ENCODE measurements around the gene TMEM151A.

TMEM151A gene

GRCh38 chr11:66258473-66258893 is 33.2 kb upstream of the TMEM151A start:
- Histone ChIP-seq H3K4me2 (ENCODE audit: low read length) (peak overlapping the region; percentile 94), H3K23ac (ENCODE audit: low read length) (no peak overlapping the region), H2BK5ac (ENCODE audit: low read depth, low read length, poor library complexity) (no peak overlapping the region), H3K79me1 (ENCODE audit: low read length) (peaks cover 12% of the 10 kb centered on the region), H4K12ac (ENCODE audit: low read depth, low read length) (peak overlapping the region; percentile 95), H3K14ac (ENCODE audit: low read length) (peak overlapping the region; percentile 85), H2AFZ (ENCODE audit: insufficient read depth, low read length, poor library complexity) (peak overlapping the region; percentile 89), H3K4me3 (ENCODE audit: low read depth, low read length) (peak overlapping the region; percentile 87), H3K79me2 (ENCODE audit: control insufficient read depth, insufficient read depth, low read length, poor library complexity) (peaks cover 10% of the 10 kb centered on the region), H4K91ac (ENCODE audit: low read depth, low read length) (peak overlapping the region; percentile 7), H3K4ac (ENCODE audit: low read depth, low read length) (peak overlapping the region; percentile 42), H3K9ac (ENCODE audit: low read length) (peak overlapping the region; percentile 79), H2BK12ac (ENCODE audit: low read length) (no peak overlapping the region), H4K8ac (ENCODE audit: low read depth, low read length) (peak overlapping the region; percentile 54), H2BK120ac (ENCODE audit: insufficient read depth, low read length, poor library complexity) (peak overlapping the region; percentile 18), H3K36me3 (ENCODE audit: control insufficient read depth in 1 of 2, insufficient read depth in 2 of 2, low read length in 2 of 2) (peaks cover 34 to 37% of the 10 kb centered on the region in 2 experiments), H3K18ac (ENCODE audit: low read length) (peak overlapping the region; percentile 67), H3K9me3 (ENCODE audit: insufficient read depth, low read depth, low read length) (no peaks in the 10 kb centered on the region), H3K4me1 (ENCODE audit: control insufficient read depth in 1 of 2, insufficient read depth in 2 of 2, low read length in 2 of 2) (peaks cover 5 to 12% of the 10 kb centered on the region in 2 experiments), H3K27ac (ENCODE audit: low read depth, low read length) (no peak overlapping the region), H3K27me3 (ENCODE audit: insufficient read depth, low read length) (no peaks in the 10 kb centered on the region), H2AK5ac (ENCODE audit: low read length) (peak overlapping the region; percentile 86)
- DNase-seq = no peak
- WGBS (ENCODE audit: extremely low coverage, insufficient coverage, insufficient read length) = no CpG with 5 or more reads among the region's 28 CpGs

- Histone ChIP-seq H3K4me3 (ENCODE audit: low read depth, low read length) (no peak overlapping the region), H3K18ac (ENCODE audit: low read length) (no peak overlapping the region), H3K4ac (ENCODE audit: low read depth, low read length) (no peak overlapping the region), H2BK120ac (ENCODE audit: insufficient read depth, low read length, poor library complexity) (no peak overlapping the region), H2AK5ac (ENCODE audit: low read length) (no peak overlapping the region), H2AFZ (ENCODE audit: insufficient read depth, low read length, poor library complexity) (no peak overlapping the region), H3K27me3 (ENCODE audit: insufficient read depth, low read length) (no peaks in the 10 kb centered on the region), H3K14ac (ENCODE audit: low read length) (no peak overlapping the region), H3K79me1 (ENCODE audit: low read length) (peaks cover 12% of the 10 kb centered on the region), H3K4me1 (ENCODE audit: control insufficient read depth in 1 of 2, insufficient read depth in 2 of 2, low read length in 2 of 2) (peaks cover 5 to 12% of the 10 kb centered on the region in 2 experiments), H3K9ac (ENCODE audit: low read length) (no peak overlapping the region), H3K27ac (ENCODE audit: low read depth, low read length) (no peak overlapping the region), H3K36me3 (ENCODE audit: control insufficient read depth in 1 of 2, insufficient read depth in 2 of 2, low read length in 2 of 2) (peaks cover 41 to 44% of the 10 kb centered on the region in 2 experiments), H4K12ac (ENCODE audit: low read depth, low read length) (no peak overlapping the region), H3K23ac (ENCODE audit: low read length) (no peak overlapping the region), H2BK5ac (ENCODE audit: low read depth, low read length, poor library complexity) (no peak overlapping the region), H4K8ac (ENCODE audit: low read depth, low read length) (no peak overlapping the region), H3K4me2 (ENCODE audit: low read length) (no peak overlapping the region), H2BK12ac (ENCODE audit: low read length) (no peak overlapping the region), H3K79me2 (ENCODE audit: control insufficient read depth, insufficient read depth, low read length, poor library complexity) (peaks cover 10% of the 10 kb centered on the region), H4K91ac (ENCODE audit: low read depth, low read length) (no peak overlapping the region), H3K9me3 (ENCODE audit: insufficient read depth, low read depth, low read length) (no peaks in the 10 kb centered on the region)
- no CpG with 5 or more reads among the region's 2 CpGs for WGBS (ENCODE audit: extremely low coverage, insufficient coverage, insufficient read length)
- no peak for DNase-seq
Measured at GRCh38 chr11:66259225-66259624, 32.5 kb upstream of the TMEM151A start.

- H3K23ac ChIP-seq (ENCODE audit: low read length) = no peak overlapping the region
- no peak overlapping the region for H4K8ac ChIP-seq (ENCODE audit: low read depth, low read length)
- H3K27me3 ChIP-seq (ENCODE audit: insufficient read depth, low read length) = no peaks in the 10 kb centered on the region
- no CpG with 5 or more reads among the region's 4 CpGs for WGBS (ENCODE audit: extremely low coverage, insufficient coverage, insufficient read length)
- no peak overlapping the region for H2BK5ac ChIP-seq (ENCODE audit: low read depth, low read length, poor library complexity)
- H3K14ac ChIP-seq (ENCODE audit: low read length) = no peak overlapping the region
- H3K4ac ChIP-seq (ENCODE audit: low read depth, low read length) = no peak overlapping the region
- H3K4me3 ChIP-seq (ENCODE audit: low read depth, low read length) = no peak overlapping the region
- peaks cover 49 to 52% of the 10 kb centered on the region in 2 experiments for H3K36me3 ChIP-seq (ENCODE audit: control insufficient read depth in 1 of 2, insufficient read depth in 2 of 2, low read length in 2 of 2)
- H4K91ac ChIP-seq (ENCODE audit: low read depth, low read length) = no peak overlapping the region
- H2BK120ac ChIP-seq (ENCODE audit: insufficient read depth, low read length, poor library complexity) = no peak overlapping the region
- no peak overlapping the region for H3K18ac ChIP-seq (ENCODE audit: low read length)
- no peak overlapping the region for H4K12ac ChIP-seq (ENCODE audit: low read depth, low read length)
- H3K4me1 ChIP-seq (ENCODE audit: control insufficient read depth in 1 of 2, insufficient read depth in 2 of 2, low read length in 2 of 2) = peaks cover 5 to 12% of the 10 kb centered on the region in 2 experiments
- no peak overlapping the region for H2AK5ac ChIP-seq (ENCODE audit: low read length)
- no peak overlapping the region for H3K4me2 ChIP-seq (ENCODE audit: low read length)
- no peak for DNase-seq
- H3K9ac ChIP-seq (ENCODE audit: low read length) = no peak overlapping the region
- peaks cover 12% of the 10 kb centered on the region for H3K79me1 ChIP-seq (ENCODE audit: low read length)
- H3K27ac ChIP-seq (ENCODE audit: low read depth, low read length) = no peak overlapping the region
- no peak overlapping the region for H2AFZ ChIP-seq (ENCODE audit: insufficient read depth, low read length, poor library complexity)
- no peak overlapping the region for H2BK12ac ChIP-seq (ENCODE audit: low read length)
- H3K79me2 ChIP-seq (ENCODE audit: control insufficient read depth, insufficient read depth, low read length, poor library complexity) = peaks cover 10% of the 10 kb centered on the region
- no peaks in the 10 kb centered on the region for H3K9me3 ChIP-seq (ENCODE audit: insufficient read depth, low read depth, low read length)
Measured at GRCh38 chr11:66259956-66260355, 31.7 kb upstream of the TMEM151A start.

- Histone ChIP-seq H2BK5ac (ENCODE audit: low read depth, low read length, poor library complexity) (no peak overlapping the region), H2AK5ac (ENCODE audit: low read length) (no peak overlapping the region), H3K4me3 (ENCODE audit: low read depth, low read length) (no peak overlapping the region), H3K36me3 (ENCODE audit: control insufficient read depth in 1 of 2, insufficient read depth in 2 of 2, low read length in 2 of 2) (peaks cover 65 to 67% of the 10 kb centered on the region in 2 experiments), H3K23ac (ENCODE audit: low read length) (no peak overlapping the region), H4K8ac (ENCODE audit: low read depth, low read length) (no peak overlapping the region), H3K9ac (ENCODE audit: low read length) (no peak overlapping the region), H4K12ac (ENCODE audit: low read depth, low read length) (no peak overlapping the region), H3K27me3 (ENCODE audit: insufficient read depth, low read length) (no peaks in the 10 kb centered on the region), H3K9me3 (ENCODE audit: insufficient read depth, low read depth, low read length) (no peaks in the 10 kb centered on the region), H3K18ac (ENCODE audit: low read length) (no peak overlapping the region), H3K14ac (ENCODE audit: low read length) (no peak overlapping the region), H3K79me2 (ENCODE audit: control insufficient read depth, insufficient read depth, low read length, poor library complexity) (peaks cover 10% of the 10 kb centered on the region), H3K79me1 (ENCODE audit: low read length) (peaks cover 12% of the 10 kb centered on the region), H3K4me1 (ENCODE audit: control insufficient read depth in 1 of 2, insufficient read depth in 2 of 2, low read length in 2 of 2) (peaks cover 5 to 12% of the 10 kb centered on the region in 2 experiments), H3K4me2 (ENCODE audit: low read length) (no peak overlapping the region), H4K91ac (ENCODE audit: low read depth, low read length) (no peak overlapping the region), H3K4ac (ENCODE audit: low read depth, low read length) (no peak overlapping the region), H2AFZ (ENCODE audit: insufficient read depth, low read length, poor library complexity) (no peak overlapping the region), H2BK12ac (ENCODE audit: low read length) (no peak overlapping the region), H2BK120ac (ENCODE audit: insufficient read depth, low read length, poor library complexity) (no peak overlapping the region), H3K27ac (ENCODE audit: low read depth, low read length) (no peak overlapping the region)
- no CpG with 5 or more reads among the region's 16 CpGs for WGBS (ENCODE audit: extremely low coverage, insufficient coverage, insufficient read length)
- no peak for DNase-seq
Measured at GRCh38 chr11:66261578-66261977, 30.1 kb upstream of the TMEM151A start.

Measured in trophoblast cell (in vitro differentiated cells and primary cell).